GM12872 (cell line): ENCODE data around the gene MCAM.

Source experiments
- CTCF ChIP-seq: IDR thresholded peaks from 3 replicates; pipeline ENCODE4 v1.5.1; 2011; ENCODE audit warnings: low read depth, mild to moderate bottlenecking, low read length, moderate library complexity; ENCODE audit not compliant: insufficient read depth

Gene MCAM

GRCh38 chr11:119299416-119299815 lies 17.5 kb downstream of the MCAM start:
- TF ChIP-seq CTCF = no peak

GRCh38 chr11:119298726-119299125 lies 18.2 kb downstream of the MCAM start:
- TF ChIP-seq CTCF = no peak

GRCh38 chr11:119297938-119298337 lies 19.0 kb downstream of the MCAM start:
- TF ChIP-seq CTCF = no peak

- peak; percentile 2; the same call in 1 of the 3 replicates for TF ChIP-seq CTCF
Measured at GRCh38 chr11:119295178-119295577, 21.8 kb downstream of the MCAM start.

- no peak for TF ChIP-seq CTCF
Measured at GRCh38 chr11:119293461-119293860, 23.5 kb downstream of the MCAM start.

GRCh38 chr11:119290894-119291497 lies 25.9 kb downstream of the MCAM start:
- TF ChIP-seq CTCF = no peak

- no peak for TF ChIP-seq CTCF
Measured at GRCh38 chr11:119288219-119288618, 28.7 kb downstream of the MCAM start.
